GM18873 (cell line): Measurements from ENCODE around the gene SMARCA4.

Experiments
- ATAC-seq: cut with Tn5 transposase; IDR thresholded peaks from one replicate; pipeline ENCODE4 v1.9.1; 2021; ENCODE audit warnings: mild to moderate bottlenecking, moderate library complexity, moderate number of reproducible peaks; ENCODE audit not compliant: unreplicated experiment, low FRiP score

SMARCA4 gene

DNA sequence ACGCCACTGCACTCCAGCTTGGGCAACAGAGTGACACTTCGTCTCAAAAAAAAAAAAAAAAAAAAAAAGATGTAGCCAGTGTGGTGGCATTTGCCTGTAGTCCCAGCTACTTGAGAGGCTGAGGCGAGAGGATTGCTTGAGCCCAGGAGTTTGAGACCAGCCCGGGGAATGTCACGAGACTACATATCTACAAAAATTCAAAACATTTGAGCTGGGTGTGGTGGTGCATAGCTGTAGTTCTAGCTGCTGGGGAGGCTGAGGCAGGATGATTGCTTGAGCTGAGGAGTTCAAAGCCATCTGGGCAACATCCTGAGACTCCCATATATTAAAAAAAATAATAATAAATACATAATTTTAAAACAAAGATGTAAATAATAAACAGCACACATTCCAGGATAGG lies 46.6 kb downstream of the SMARCA4 start:
- ATAC-seq: no peak

GRCh38 chr19:11007962-11008532 lies 47.2 kb downstream of the SMARCA4 start:
- ATAC-seq: no peak

GRCh38 chr19:11010041-11010440 lies 49.2 kb downstream of the SMARCA4 start:
- ATAC-seq: no peak

- ATAC-seq: no peak
Observed at GRCh38 chr19:11012507-11012906, 51.7 kb downstream of the SMARCA4 start.

- ATAC-seq: no peak
Observed at GRCh38 chr19:11013771-11014170, 52.9 kb downstream of the SMARCA4 start.

GRCh38 chr19:11014403-11014911 lies 53.6 kb downstream of the SMARCA4 start:
- no peak for ATAC-seq

DNA sequence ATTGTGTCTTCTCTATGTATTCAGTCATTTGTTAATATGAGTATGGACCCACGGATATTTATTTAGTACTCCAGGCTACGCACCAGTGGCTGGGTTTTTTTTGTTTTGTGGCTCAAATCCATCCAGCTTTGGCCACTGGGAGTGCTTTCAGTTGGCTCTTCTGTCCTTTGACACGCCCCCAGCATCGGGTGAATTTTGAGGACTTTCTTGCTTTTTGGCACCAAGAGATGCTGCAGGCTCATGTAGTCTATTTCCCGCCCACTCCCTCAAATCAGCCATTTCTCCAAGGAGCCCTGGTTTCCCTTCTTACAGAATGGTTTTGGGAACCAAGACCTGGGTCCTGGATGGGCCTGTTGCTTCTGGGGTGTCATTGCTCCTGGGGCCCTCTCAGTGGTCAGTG lies 55.8 kb downstream of the SMARCA4 start:
- ATAC-seq: no peak

GRCh38 chr19:11017275-11018035 lies 56.6 kb downstream of the SMARCA4 start:
- no peak for ATAC-seq

GRCh38 chr19:11018179-11018578 lies 57.3 kb downstream of the SMARCA4 start:
- no peak for ATAC-seq

GRCh38 chr19:11018763-11019162 lies 57.9 kb downstream of the SMARCA4 start:
- ATAC-seq: no peak

- ATAC-seq: no peak
Observed at GRCh38 chr19:11019262-11019661, 58.4 kb downstream of the SMARCA4 start.

- no peak for ATAC-seq
Observed at GRCh38 chr19:11019824-11020223, 59.0 kb downstream of the SMARCA4 start.

GRCh38 chr19:11020423-11020822 lies 59.6 kb downstream of the SMARCA4 start:
- ATAC-seq: no peak

DNA sequence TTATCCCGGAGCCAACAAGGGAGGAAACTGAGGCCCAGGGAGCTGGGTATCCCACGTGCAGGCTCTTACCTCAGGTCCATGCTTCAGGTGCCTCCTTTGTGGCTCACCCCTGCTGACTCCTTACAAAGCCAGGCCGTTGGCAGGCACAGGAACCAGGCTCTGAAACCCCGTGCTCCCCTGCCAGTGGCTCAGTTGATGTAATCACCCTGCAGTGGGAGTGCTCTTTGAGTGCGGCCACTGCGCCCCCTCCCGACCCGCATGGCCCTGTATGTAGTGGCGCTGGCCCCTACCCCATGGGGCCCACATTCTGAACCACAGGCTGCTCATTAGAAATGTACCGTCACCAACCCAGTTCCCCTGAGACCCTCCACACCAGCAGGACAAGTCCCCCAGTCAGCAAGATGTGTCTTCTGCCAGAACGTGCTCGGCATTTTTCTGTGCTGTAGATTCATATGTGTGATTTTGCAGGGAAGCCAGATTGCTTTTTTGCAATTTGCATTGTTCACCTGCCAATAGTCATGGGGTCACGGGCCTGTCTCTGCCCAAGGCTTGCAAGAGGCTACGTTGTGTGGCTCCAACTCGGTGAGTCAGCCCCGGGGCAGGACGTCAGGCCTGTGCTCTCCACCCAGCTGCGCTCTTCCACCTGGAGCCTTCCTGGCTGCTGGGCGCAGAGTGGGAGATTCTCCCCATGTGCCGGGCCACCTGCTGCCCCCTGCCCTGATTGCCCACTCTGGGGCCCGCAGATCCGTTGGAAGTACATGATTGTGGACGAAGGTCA lies 60.3 kb downstream of the SMARCA4 start:
- ATAC-seq: no peak

- ATAC-seq: no peak
Observed at GRCh38 chr19:11021760-11022144, 60.9 kb downstream of the SMARCA4 start.

- ATAC-seq: no peak
Observed at GRCh38 chr19:11023016-11023415, 62.2 kb downstream of the SMARCA4 start.

GRCh38 chr19:11023710-11024109 lies 62.9 kb downstream of the SMARCA4 start:
- ATAC-seq: no peak

- ATAC-seq: no peak
Observed at GRCh38 chr19:11024259-11024658, 63.4 kb downstream of the SMARCA4 start.

GRCh38 chr19:11025006-11025405 lies 64.2 kb downstream of the SMARCA4 start:
- no peak for ATAC-seq

DNA sequence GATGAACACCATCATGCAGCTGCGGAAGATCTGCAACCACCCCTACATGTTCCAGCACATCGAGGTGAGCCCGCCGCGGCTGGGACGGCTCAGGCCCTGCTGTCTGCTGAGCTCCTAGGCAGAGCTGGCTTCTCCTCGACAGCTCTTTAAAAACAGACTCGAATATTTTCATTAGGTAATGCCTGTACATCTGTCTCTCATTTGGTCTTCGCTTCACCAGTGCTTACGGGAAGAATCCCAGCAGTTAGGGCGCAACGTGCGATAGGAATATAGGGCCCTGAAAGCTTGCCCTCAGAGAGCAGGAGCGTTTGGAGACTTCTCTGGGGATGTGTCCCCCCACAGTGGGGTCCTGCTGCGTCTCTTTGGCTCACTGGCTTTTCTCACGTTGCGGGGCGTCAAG lies 64.6 kb downstream of the SMARCA4 start:
- no peak for ATAC-seq

- ATAC-seq: no peak
Observed at GRCh38 chr19:11025997-11026396, 65.2 kb downstream of the SMARCA4 start.
